Right forelimb (tissue), 1 donor: ENCODE data around the gene KXD1.
A peak's percentile ranks its signal among the peaks of the same experiment; 100 is the strongest.
"Not testable (repeated sequence)": the region's sequence is repeated elsewhere in the genome, so short reads cannot be mapped to it uniquely, and the experiment has no call there.

Experiments
- DNase-seq: peaks from one replicate; pipeline ENCODE4 v3.0.0-alpha.2; 2018

The KXD1 gene

DNA sequence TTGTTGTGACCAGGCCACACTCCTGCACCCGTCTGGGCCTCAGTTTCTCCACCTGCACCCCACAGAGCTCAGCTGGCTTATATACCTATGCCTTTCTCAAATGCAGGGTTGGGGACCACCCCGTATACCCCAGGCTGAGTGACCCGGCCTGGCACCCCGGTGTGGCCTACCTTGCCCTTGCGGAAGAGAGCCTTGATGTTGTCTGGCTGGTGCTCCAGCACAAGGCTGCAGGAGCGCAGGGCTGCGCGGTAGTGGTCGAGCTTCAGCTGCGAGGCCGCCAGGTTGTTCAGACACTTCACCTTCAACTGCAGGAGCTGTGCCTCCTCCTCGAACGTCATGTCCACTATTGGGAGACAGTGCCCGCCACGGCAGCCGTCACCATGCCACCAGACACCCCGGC, 20.2 kb upstream of the KXD1 start:
- DNase-seq, result no peak

DNA sequence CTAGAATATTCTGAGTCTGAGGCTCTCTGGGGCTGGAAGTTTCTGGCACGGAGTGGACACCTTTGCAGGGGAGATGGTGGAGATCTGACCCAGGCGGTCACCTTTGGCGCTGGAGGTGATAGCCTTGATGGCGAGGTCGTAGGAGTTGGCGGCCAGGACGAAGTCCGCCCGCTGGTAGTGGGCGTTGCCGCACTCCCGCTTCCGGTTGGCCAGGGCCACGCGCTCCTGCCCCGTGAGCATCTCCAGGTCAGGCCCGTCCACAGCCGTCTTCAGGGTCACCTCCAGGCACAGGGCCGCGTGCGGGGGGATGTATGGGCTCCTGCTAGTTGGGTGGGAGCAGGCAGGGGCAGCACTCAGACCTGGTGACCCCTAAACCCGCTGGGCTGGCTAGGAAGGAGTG, 19.6 kb upstream of the KXD1 start:
- DNase-seq, result no peak

GRCh38 chr19:18539372-18539771, 18.3 kb upstream of the KXD1 start:
- DNase-seq, result no peak

DNA sequence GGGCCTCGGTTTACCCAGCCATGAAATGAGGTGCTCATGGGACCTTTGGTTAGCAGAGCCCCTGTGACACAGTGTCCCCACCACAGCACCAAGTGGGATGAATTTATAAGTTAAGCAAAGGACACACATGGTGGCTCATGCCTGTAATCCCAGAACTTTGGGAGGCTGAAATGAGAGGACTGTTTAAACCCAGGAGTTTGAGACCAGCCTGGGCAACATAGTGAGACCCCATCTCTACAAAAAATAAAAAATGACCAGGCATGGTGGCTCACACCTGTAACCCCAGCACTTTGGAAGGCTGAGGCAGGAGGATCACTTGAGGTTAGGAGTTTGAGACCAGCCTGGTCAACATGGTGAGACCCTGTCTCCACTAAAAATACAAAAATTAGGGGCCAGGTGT, 17.5 kb upstream of the KXD1 start:
- not testable (repeated sequence) for DNase-seq

DNA sequence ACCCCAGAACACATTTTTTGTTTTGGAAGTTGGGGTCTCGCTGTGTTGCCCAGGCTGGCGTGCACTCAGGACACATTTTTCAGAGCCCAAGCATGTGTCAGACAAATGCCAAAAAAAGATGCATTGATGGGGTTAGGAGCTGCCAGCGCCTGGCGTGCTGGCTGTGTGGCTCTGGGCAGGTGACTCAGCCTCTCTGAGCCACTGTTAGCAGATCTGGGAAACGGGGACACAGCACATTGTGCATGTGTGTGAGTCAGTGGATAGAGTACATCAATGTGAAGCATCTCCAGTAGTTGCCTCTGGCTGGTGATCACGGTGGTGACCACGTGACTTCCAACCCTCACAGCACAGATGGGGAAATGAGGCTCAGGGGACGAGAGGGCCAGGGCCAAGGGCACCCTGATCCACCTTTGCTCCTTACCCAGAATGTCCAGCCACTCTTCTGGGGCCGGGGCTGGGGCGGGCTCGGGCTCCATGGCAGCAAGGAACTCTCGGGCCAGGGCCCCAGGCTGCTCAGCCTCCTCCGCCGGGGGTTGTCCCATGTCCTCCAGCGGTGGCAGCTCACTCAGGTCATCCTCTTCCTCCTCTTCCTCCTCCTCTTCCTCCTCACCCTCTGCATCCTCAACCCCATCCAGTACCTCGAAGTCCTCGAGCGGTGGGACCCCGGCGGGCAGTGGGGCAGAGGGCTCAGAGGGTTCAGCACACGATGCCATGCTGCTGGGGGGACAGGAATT, 16.2 kb upstream of the KXD1 start:
- DNase-seq, result no peak

GRCh38 chr19:18541992-18542940, 15.4 kb upstream of the KXD1 start:
- no peak for DNase-seq

DNA sequence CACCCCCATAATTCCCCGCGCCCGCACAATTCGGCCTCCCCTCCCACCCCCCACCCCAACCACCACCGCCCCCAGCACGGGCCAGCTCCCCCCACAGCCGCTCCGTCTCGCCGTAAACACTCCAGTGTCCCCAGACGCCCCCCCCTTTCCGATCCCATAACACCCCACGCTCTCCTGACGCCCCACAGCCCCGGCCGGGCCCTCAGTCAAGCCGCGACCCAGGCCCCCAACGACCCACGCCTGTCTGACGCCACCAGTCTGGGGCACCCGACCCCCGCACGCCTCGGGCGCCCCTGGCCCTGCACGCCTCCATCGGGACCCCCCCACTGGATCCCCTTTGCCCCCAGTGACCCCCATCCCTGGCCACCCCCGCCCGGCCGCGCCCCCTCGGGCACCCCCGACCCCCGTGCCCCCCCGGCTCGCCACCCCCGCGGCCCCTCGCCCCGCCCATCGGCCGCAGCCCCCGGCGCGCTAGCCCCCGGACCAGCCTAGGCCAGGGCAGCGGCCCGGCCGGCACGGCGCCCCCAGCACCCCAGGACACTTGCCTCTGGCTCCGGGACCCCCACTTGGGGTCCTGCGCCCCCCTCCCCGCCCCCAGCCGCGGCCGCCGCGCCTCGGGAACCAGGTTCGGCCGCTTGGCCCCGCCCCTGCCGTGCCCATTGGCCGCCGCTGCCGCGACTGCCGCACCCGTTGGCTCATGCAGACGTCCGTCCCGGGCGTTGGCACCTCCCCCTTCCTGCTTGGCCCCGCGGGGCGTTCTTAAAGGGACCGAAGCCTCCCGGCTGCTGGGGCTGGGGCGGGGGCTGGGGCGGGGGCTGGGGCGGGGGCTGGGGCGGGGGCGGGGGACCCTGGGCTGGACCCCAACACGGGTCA, 14.5 kb upstream of the KXD1 start, which contains the start of gene FKBP8:
Gene FKBP8 (minus strand): TSS at position 633 of the 873 bp plus-strand sequence. CDS start 1,603 bp downstream, outside the sequence.
- DNase-seq, result peak; percentile 95

DNA sequence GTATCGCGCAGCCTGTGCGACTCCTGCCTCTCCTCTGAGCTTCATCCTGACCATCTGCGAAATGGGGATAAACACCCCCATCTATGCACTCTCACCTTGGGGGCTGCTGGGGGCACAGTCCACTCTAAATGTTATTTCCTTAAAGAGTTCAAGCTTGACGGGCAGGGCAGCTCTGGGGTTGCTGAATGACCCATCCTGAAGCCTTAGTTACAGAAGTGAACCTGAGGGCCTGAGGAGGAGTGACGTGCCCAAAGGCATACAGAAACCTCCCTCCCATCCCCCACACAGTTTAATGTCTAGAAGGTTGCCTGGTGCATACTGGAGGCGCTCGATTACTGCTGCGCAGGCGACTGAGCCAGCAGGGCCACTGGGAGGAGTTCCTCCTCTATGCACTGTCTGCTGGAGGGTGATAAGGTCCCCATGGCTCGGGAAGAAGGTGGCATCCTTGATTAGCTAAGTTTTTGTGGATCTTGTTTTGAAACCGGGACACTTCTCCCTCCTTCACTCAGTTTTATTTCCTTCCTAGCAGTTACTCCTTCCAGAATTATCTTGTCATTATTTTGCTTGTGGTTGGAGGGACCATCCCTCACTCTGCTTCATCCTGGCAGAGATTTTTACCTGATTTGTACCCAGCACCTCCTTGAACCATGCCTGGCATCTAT, 13.7 kb upstream of the KXD1 start:
- DNase-seq, result no peak

DNA sequence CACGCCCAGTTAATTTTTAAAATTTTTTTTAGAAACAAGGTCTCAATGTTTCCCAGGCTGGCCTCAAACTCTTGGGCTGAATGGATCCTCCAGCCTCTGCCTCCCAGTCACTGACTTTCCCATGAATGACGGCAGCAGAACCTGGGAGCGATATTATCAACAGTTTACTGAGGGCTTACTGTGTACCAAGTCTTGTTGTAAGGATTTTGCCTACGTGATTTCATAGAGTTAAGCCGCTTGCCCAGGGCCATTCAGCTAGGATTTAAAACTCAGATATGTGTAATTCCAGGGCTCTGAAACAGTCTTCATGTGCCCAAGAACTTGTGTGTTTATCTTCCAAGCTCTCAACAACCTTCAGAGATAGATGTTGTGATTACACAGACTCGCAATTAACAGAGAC, 6.0 kb upstream of the KXD1 start:
- DNase-seq, result no peak

DNA sequence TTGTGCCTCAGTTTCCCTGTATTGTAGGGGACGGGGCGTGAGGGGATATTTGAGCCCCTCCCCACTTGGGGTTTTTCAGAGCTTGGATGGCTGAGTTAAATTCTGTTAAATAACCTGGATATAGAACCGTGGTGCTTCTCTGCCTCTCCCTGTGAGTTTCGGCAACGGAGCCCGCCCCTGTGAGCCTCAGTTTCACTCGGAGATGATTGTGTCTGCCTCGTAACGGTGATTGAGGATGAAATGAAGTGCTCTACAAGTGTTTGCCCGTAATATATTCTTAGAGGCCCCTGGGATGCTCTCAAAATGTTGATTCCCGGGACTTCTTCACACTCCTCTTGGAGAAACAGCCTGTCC, 509 bp downstream of the KXD1 start:
- DNase-seq, result no peak

DNA sequence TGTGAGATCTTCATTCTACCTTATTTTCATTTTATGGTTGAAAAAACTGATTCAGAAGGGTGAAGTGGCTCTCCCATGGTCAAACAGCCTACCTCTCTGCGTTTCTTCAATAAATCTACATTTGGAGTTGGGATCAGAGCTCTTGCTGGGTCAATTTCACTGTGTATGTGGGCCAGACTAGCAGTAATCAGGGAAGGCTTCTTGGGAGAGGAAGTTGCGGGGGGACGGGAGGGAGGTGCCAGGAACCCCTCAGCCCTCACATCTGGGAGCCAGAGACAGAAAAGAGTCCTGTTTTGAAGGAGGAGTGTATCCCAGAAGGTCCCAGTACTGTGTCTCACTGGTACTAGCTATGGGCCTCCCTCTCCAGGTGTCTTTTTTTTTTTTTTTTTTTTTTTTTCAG, 934 bp downstream of the KXD1 start:
- DNase-seq, result no peak

DNA sequence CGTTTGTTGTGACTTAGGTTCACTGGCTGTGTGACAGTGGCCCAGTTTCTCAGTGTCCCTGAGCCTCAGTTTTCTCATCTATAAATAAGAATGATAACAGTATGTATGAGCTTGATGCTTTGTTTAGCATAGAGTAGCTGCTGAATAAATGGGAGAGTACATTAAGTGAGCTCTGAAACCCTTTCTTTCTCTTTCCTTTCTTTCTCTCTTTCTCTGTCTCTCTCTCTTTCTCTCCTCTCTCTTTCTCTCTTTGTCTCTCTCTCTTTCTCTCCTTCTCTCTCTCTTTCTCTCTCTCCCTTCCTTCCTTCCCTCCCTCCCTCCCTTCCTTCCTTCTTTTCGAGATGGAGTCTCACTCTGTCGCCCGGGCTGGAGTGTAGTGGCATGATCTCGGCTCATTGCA, 2.0 kb downstream of the KXD1 start:
- DNase-seq, result no peak

- peak; percentile 60 for DNase-seq
Measured at GRCh38 chr19:18562086-18562485, 4.4 kb downstream of the KXD1 start.

GRCh38 chr19:18566953-18567352, 9.3 kb downstream of the KXD1 start:
- no peak for DNase-seq

DNA sequence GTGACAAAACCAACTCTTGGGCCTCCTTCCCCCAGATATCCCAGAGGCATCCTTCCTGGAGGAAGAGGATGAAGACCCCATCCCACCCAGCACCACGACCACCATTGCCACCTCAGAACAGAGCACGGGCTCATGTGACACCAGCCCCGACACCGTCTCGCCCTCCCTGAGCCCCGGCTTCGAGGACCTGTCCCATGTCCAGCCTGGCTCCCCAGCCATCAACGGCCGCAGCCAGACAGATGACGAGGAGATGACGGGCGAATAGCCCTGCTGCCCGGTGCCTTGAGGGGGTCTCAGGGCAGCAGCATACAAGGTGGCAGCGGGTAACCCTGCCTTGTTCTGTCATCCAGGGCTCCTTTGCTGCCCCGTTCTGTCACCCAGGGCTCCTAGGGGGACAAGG, 10.7 kb downstream of the KXD1 start:
- DNase-seq, result no peak

GRCh38 chr19:18571564-18572344, 14.1 kb downstream of the KXD1 start, which contains the start of gene UBA52:
Gene UBA52, plus strand, starts transcription at chr19:18571857. Its CDS starts 1,444 bp downstream, at chr19:18573301.
- peak; percentile 100 for DNase-seq

DNA sequence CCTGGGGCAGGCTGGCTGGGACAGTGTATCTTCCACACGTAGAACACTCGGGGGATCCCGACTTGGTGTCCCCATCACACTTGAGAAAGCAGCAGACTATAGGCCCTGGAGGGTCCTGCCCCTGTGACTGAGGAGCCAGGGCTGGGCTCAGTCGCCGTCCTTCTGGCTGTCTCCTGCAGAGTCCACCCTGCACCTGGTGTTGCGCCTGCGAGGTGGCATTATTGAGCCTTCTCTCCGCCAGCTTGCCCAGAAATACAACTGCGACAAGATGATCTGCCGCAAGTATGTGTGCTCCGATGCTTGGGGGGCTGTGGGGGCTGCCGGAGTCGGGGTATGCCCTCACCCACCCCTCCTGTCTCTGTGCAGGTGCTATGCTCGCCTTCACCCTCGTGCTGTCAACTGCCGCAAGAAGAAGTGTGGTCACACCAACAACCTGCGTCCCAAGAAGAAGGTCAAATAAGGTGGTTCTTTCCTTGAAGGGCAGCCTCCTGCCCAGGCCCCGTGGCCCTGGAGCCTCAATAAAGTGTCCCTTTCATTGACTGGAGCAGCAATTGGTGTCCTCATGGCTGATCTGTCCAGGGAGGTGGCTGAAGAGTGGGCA, 17.1 kb downstream of the KXD1 start:
- DNase-seq, result no peak

DNA sequence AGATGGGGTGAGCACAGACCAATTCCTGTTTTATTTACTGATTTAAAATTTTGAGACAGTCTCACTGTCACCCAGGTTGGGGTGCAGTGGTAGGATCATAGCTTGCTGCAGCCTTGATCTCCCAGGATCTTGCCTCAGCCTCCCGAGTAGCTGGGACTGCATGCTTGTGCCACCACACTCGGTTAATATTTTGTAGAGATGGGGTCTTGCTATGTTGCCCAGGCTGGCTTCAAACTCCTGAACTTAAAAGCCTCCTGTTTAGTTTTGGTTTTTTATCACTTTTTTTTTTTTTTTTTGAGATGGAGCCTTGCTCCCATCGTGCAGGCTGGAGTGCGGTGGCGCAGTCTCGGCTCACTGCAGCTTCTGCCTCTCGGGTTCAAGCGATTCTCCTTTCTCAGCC, 18.7 kb downstream of the KXD1 start:
- no peak for DNase-seq

- no peak for DNase-seq
Measured at GRCh38 chr19:18577365-18577914, 19.8 kb downstream of the KXD1 start.

GRCh38 chr19:18580311-18580710, 22.6 kb downstream of the KXD1 start:
- no peak for DNase-seq

DNA sequence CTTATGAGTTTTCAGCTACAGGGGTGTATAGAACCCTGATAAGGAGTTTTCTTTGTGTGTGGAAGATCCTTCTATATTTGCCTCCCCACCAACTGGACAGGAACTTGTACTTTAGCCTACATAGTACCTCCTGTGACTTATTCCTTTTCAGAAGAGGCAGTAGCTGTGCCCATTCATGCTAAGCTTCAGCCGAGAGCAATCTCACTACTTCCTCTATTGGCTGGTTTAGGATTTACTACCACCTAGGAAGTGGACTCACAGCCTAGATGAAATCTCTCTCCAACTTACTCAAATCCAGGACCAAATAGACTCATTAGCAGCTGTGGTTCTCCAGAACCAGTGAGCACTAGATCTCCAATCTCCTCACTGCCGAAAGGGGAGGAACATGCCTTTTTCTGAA, 28.6 kb downstream of the KXD1 start:
- DNase-seq, result no peak
